Bronchial epithelial cell (primary cell): Measurements from ENCODE around the gene SGCA. TPM values are rescaled to one million over a fixed set of nuclear protein-coding genes. Genes with fewer than 3 reads are reported as not detected.

Source experiments
- DNase-seq: peaks from one replicate; pipeline ENCODE4 v3.0.0-alpha.2; 2010; ENCODE audit warnings: low read depth
- FAIRE-seq: peaks from 2 replicates; lab custom pipeline; 2011; peaks lifted over from hg19 to GRCh38; lab: Jason Lieb, UNC
- H3K27me3 ChIP-seq: 2 replicates; pipeline ENCODE4 v1.5.1; 2011; ENCODE audit warnings: low read length; ENCODE audit not compliant: control insufficient read depth, insufficient read depth
- H3K36me3 ChIP-seq: 2 replicates; pipeline ENCODE4 v1.5.1; 2011; ENCODE audit warnings: low read length; ENCODE audit not compliant: control insufficient read depth, insufficient read depth
- H3K4me3 ChIP-seq: 2 replicates; pipeline ENCODE4 v1.5.1; 2011; ENCODE audit warnings: mild to moderate bottlenecking, low read depth, low read length, control low read depth
- CTCF ChIP-seq: IDR thresholded peaks from 2 replicates; pipeline ENCODE4 v1.5.1; 2011; ENCODE audit warnings: mild to moderate bottlenecking, moderate library complexity, low read length, control low read depth, inconsistent platforms; ENCODE audit not compliant: insufficient read depth, severe bottlenecking
- total RNA-seq: library from RNA; depleted of rRNA; stranded (reverse); fragments of >200 nt; gene quantifications from 2 replicates; pipeline ENCODE4 v1.2.1, GENCODE V29; 2014

The SGCA gene
- total RNA-seq, 1 donor from 2014 or later = not detected

DNA sequence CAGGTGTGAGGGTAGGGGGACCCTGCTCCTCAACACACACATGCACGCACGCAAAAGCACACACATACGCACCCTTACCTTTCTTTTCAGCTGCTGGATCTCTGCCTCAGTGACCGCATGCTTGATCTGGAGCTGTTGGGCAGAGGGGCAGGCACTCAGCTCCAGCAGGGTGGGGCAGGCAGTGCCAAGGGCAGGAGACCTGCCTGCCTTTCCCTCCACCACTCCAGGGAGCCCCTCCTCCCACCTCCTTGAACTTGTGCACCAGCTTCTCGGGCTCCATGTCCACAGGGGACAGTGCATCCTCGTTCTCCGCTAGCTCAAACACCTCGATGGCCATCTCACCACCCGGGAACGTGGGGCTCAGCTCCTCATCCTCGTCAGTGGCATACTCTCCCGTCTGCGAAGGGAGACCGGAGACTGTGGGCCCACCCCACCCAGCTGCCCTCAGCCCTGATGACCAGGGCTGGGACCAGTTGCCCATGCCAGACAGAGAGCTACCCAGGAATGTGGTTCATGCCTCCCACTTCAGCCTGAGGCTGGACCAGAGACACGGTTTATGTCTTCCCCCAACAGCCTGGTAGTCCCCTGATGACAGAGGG lies 26.5 kb upstream of the SGCA start:
- DNase-seq (no peak), FAIRE-seq (peak; percentile 82)
- peaks cover 62% of the 10 kb centered on the region for H3K36me3 ChIP-seq
- no peak for TF ChIP-seq CTCF
- H3K27me3 ChIP-seq = no peaks in the 10 kb centered on the region
- H3K4me3 ChIP-seq = no peak overlapping the region

DNA sequence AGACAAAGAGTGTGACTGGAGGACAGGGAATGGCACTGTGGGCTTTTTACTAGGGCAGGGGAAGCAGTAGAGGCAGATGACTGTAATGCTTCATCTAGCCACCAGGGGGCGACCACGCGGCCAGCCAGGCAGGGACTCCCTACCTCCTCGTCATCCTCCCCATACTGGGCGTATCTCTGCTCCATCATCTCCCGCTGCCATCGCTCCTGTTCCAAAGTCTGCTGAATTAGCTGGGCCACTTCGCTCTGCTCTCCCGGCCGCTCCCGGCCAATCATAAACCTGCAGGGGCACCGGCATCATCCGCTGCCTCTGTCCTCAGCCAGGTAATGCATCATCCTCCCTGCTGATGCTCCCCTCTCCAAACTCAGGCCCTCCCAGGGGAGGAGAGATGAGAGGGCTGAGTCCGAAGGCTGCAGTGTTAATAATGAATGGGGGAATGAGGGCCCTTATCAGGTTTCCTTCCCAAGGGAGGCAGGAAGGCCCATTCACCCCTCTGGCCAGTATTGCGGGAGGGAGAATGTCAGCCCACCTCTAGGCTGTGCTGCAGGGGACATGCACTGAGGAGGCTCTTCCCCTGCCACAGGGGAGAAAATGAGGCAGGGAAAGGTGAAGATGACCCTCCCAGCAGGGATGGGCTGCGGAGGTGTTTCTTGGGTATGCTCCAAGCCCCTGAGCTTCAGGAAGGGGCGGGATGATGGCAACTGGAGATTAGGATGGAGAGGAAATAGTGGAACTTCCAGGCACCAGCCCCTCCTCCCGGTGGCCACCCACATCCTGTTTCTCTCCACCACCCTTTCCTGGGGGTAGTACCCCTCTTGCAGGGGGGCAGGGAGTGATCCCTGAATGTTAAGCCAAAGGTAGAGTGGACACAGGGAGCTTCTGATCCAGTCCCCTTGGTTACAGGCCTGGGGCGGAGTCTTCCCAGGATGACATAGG lies 25.6 kb upstream of the SGCA start:
- FAIRE-seq (peak; percentile 91), DNase-seq (peak; percentile 55)
- Histone ChIP-seq H3K4me3 (no peak overlapping the region), H3K27me3 (no peaks in the 10 kb centered on the region), H3K36me3 (peaks cover 63% of the 10 kb centered on the region)
- TF ChIP-seq CTCF = peak; percentile 98

GRCh38 chr17:50141026-50141744 lies 24.6 kb upstream of the SGCA start:
- Histone ChIP-seq H3K4me3 (no peak overlapping the region), H3K27me3 (no peaks in the 10 kb centered on the region), H3K36me3 (peaks cover 56% of the 10 kb centered on the region)
- FAIRE-seq = no peak
- DNase-seq = no peak
- no peak for TF ChIP-seq CTCF

DNA sequence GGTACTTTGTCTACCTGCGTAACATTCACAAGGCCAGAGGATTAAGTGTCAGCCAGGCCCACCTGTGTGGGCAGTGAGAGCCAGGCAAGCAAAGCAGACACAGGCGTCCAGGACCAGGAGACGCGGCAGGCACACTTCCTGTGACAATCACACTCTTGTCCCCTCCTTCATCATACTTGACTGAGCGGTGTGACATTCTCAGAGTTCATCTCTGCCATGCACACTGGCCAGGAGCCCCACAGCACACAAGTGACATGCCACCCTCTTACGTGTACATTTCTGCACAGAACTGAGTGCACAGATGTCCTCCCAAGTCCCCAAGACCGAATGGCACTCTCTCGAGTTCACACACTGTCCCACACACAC lies 24.1 kb upstream of the SGCA start:
- Histone ChIP-seq H3K27me3 (no peaks in the 10 kb centered on the region), H3K4me3 (no peak overlapping the region), H3K36me3 (peaks cover 53% of the 10 kb centered on the region)
- DNase-seq (no peak), FAIRE-seq (no peak)
- TF ChIP-seq CTCF = no peak

DNA sequence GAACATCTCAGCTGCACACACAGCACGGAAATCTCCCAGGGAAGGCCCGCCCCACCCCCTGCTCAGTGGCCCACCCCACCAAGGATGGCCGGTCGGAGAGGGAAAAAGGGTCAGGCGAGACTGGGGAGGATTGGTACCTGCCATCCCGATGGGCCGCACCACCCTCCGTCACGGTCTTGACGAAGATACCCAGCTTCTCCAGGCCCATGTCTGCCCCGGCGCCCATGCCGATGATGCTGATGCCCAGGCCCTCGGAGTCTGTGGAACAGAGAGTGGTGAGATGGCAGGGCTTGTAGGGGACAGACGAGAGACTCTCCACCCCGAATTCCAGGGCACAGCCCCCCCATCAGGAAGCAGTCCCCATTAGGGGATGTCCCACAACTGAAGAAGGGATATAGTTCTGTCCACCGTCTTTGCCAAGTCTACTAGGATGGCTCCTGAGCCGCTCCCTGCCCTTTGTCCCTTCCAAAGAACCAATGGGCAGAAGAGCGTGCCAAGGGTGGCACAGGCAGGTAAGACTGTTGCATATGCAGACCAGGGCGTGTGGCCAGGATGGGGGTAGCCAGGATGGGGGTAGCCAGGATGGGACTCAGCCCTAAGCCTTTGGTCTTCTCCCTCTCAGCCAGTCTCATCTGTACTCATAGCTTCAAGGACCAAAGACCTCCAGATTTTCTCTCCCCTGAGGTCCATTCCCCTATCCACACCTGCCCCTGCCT lies 22.2 kb upstream of the SGCA start:
- no peak overlapping the region for H3K4me3 ChIP-seq
- H3K27me3 ChIP-seq = no peaks in the 10 kb centered on the region
- FAIRE-seq (no peak), DNase-seq (no peak)
- no peak for TF ChIP-seq CTCF
- H3K36me3 ChIP-seq = peaks cover 38% of the 10 kb centered on the region
